A673 (cell line): ENCODE results near the gene DHRS9.

Source experiments
- CTCF ChIP-seq: fragments of 300-800, 200-600 bp; sonication (generic); conservative IDR thresholded peaks from 2 replicates; pipeline ENCODE4 v1.5.1; 2017; ENCODE audit warnings: low read depth, mild to moderate bottlenecking, antibody characterized with exemption, low read length, moderate library complexity, mixed read lengths
- EZH2 ChIP-seq: fragments of 200-600 bp; sonication (generic); IDR thresholded peaks from 2 replicates; pipeline ENCODE4 v1.6.1; 2017; ENCODE audit warnings: borderline replicate concordance, low read depth, mild to moderate bottlenecking, mixed read lengths, antibody characterized with exemption, low read length; ENCODE audit not compliant: poor library complexity, severe bottlenecking

GRCh38 chr2:169029341-169029740 lies 40.0 kb upstream of the DHRS9 start:
- TF ChIP-seq CTCF: no peak
- TF ChIP-seq EZH2: no peak
